ENCODE measurements around the gene PCP2. TPM values are rescaled to one million over a fixed set of nuclear protein-coding genes. Genes with fewer than 3 reads are reported as not detected.
A peak's percentile ranks its signal among the peaks of the same experiment; 100 is the strongest.

PCP2 gene
- total and polyA plus RNA-seq, 2 of the 13 experiments (the other 11 are each of a cell fraction or from before 2014, with no cell fraction given) = 0.62 TPM; not detected in 1

GRCh38 chr19:7681340-7682174 lies 48.0 kb upstream of the PCP2 start (continued):
- TF ChIP-seq HMGXB3 (CRISPR knock-in tag; IDR thresholded peaks at IDR 0.05; ENCODE audit: borderline replicate concordance) (no peak), HNRNPH1 (optimal IDR thresholded peaks at IDR 0.05; ENCODE audit: low read depth, low read length) (no peak), NR1H2 (CRISPR knock-in tag; IDR thresholded peaks at IDR 0.05; ENCODE audit: borderline replicate concordance, low read depth) (no peak), ZBTB20 (CRISPR knock-in tag; IDR thresholded peaks at IDR 0.05; ENCODE audit: borderline replicate concordance, low read depth) (no peak), U2AF2 (IDR thresholded peaks at IDR 0.05; ENCODE audit: low read depth, low read length) (no peak), ZNF10 (CRISPR knock-in tag; IDR thresholded peaks at IDR 0.05; ENCODE audit: borderline replicate concordance, low read depth) (no peak), ZGPAT (CRISPR knock-in tag; IDR thresholded peaks at IDR 0.05) (peak; percentile 6; the same call in 1 of the 2 replicates), BRD4 (CRISPR knock-in tag; IDR thresholded peaks at IDR 0.05) (no peak), ZNF512 (CRISPR knock-in tag; IDR thresholded peaks at IDR 0.05) (no peak), ATF4 (CRISPR knock-in tag; IDR thresholded peaks at IDR 0.05) (no peak), TFDP2 (CRISPR knock-in tag; IDR thresholded peaks at IDR 0.05) (no peak), BRF2 (CRISPR knock-in tag; IDR thresholded peaks at IDR 0.05) (no peak), SALL1 (CRISPR knock-in tag; IDR thresholded peaks at IDR 0.05) (0 out of 2 replicates have a peak, but pooled peaks have one; percentile 11), RARG (CRISPR knock-in tag; IDR thresholded peaks at IDR 0.05; ENCODE audit: low read depth) (no peak), MZF1 (CRISPR knock-in tag; IDR thresholded peaks at IDR 0.05; ENCODE audit: borderline replicate concordance) (0 out of 2 replicates have a peak, but pooled peaks have one; percentile 32), POLR2AphosphoS5 (IDR thresholded peaks at IDR 0.05; ENCODE audit: low read depth, low read length) (no peak), PHF5A (CRISPR knock-in tag; IDR thresholded peaks at IDR 0.05; ENCODE audit: low read depth, unreplicated experiment) (no peak)
